DOHH2 (cell line): Measurements from ENCODE around the gene SMAP1.

Experiments used
- EZH2phosphoT487 ChIP-seq: fragments of 200-600 bp; sonication (generic); IDR thresholded peaks from 2 replicates; pipeline ENCODE4 v1.6.1; 2017; ENCODE audit warnings: borderline replicate concordance, mild to moderate bottlenecking, antibody characterized with exemption, low read length, moderate library complexity, mixed read lengths
- TF ChIP-seq, protein P1 (sequence below): fragments of 200-600 bp; sonication (generic); IDR thresholded peaks from one replicate; pipeline ENCODE4 v1.5.1; 2014; ENCODE audit warnings: antibody characterized with exemption, mild to moderate bottlenecking, low read depth, low read length; ENCODE audit not compliant: poor library complexity, severe bottlenecking

- TF ChIP-seq, protein P1, sequence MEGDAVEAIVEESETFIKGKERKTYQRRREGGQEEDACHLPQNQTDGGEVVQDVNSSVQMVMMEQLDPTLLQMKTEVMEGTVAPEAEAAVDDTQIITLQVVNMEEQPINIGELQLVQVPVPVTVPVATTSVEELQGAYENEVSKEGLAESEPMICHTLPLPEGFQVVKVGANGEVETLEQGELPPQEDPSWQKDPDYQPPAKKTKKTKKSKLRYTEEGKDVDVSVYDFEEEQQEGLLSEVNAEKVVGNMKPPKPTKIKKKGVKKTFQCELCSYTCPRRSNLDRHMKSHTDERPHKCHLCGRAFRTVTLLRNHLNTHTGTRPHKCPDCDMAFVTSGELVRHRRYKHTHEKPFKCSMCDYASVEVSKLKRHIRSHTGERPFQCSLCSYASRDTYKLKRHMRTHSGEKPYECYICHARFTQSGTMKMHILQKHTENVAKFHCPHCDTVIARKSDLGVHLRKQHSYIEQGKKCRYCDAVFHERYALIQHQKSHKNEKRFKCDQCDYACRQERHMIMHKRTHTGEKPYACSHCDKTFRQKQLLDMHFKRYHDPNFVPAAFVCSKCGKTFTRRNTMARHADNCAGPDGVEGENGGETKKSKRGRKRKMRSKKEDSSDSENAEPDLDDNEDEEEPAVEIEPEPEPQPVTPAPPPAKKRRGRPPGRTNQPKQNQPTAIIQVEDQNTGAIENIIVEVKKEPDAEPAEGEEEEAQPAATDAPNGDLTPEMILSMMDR, result no peak
- TF ChIP-seq EZH2phosphoT487, result no peak
These were observed 195.7 kb downstream of the SMAP1 start for GRCh38 chr6:70863343-70863742.
